DND-41 (cell line): ENCODE data around the gene TET3.

Experiments
- CTCF ChIP-seq: IDR thresholded peaks from 2 replicates; pipeline ENCODE4 v1.5.1; 2012; ENCODE audit warnings: borderline replicate concordance, low read length, moderate library complexity, mild to moderate bottlenecking; ENCODE audit not compliant: poor library complexity, severe bottlenecking; ENCODE audit errors: extremely low read depth
- EZH2 ChIP-seq: IDR thresholded peaks from 3 replicates; pipeline ENCODE4 v1.6.1; 2012; ENCODE audit warnings: borderline replicate concordance, low read depth, mild to moderate bottlenecking, moderate library complexity, low read length, inconsistent platforms; ENCODE audit not compliant: severe bottlenecking

DNA sequence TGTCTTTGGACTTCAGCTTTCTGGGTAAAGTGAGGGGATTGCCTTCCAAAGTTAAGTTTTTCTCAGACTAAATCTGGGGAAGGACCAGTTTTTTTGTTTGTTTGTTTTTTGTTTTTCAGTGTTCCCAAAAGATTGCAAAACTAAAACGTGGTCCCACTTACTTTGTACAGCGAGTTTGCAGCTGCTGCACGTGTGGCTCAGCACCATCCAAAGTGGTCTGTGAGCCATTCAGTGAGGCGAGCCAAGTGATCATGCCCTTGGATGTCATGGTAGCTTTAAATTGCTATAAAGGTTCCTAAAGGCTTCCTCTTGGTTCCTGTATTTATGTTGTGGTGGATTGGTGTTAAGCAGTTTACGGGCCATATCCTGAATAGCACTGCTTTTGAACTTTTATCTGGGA lies 23.0 kb downstream of the TET3 start:
- TF ChIP-seq CTCF (no peak), EZH2 (no peak)
